Measurements from ENCODE around the gene PASD1. TPM values are rescaled to one million over a fixed set of nuclear protein-coding genes. Genes with fewer than 3 reads are reported as not detected.

Gene PASD1
- total RNA-seq, 1 donor, result not detected

- H2AFZ ChIP-seq (ENCODE audit: low read length), result no peak overlapping the region
- no peak for TF ChIP-seq CTCF (IDR thresholded peaks at IDR 0.05; ENCODE audit: extremely low read depth, low read depth, low read length)
- H3K4me1 ChIP-seq (ENCODE audit: insufficient read depth, low read length), result no peaks in the 10 kb centered on the region
- no peaks in the 10 kb centered on the region for H3K36me3 ChIP-seq (ENCODE audit: insufficient read depth, low read length)
- H3K4me3 ChIP-seq (ENCODE audit: insufficient read depth, low read length), result no peak overlapping the region
- H4K20me1 ChIP-seq (ENCODE audit: insufficient read depth, low read length), result no peaks in the 10 kb centered on the region
- no peaks in the 10 kb centered on the region for H3K79me2 ChIP-seq (ENCODE audit: insufficient read depth, low read length)
- H3K4me2 ChIP-seq (ENCODE audit: insufficient read depth, low read length), result no peak overlapping the region
- H3K27me3 ChIP-seq (ENCODE audit: insufficient read depth, low read length), result no peaks in the 10 kb centered on the region
- H3K9me3 ChIP-seq (ENCODE audit: low read depth, low read length), result no peaks in the 10 kb centered on the region
- peak; percentile 90 for DNase-seq (ENCODE audit: insufficient read length, low spot score, missing footprints)
- H3K27ac ChIP-seq (ENCODE audit: low read depth, low read length), result no peak overlapping the region
Measured at GRCh38 chrX:151697522-151697921, 134.0 kb downstream of the PASD1 start.

GRCh38 chrX:151698485-151698884 lies 135.0 kb downstream of the PASD1 start:
- H3K27ac ChIP-seq (ENCODE audit: low read depth, low read length), result no peak overlapping the region
- H3K36me3 ChIP-seq (ENCODE audit: insufficient read depth, low read length), result no peaks in the 10 kb centered on the region
- DNase-seq (ENCODE audit: insufficient read length, low spot score, missing footprints), result no peak
- H3K27me3 ChIP-seq (ENCODE audit: insufficient read depth, low read length), result no peaks in the 10 kb centered on the region
- H2AFZ ChIP-seq (ENCODE audit: low read length), result no peak overlapping the region
- H3K4me3 ChIP-seq (ENCODE audit: insufficient read depth, low read length), result no peak overlapping the region
- no peaks in the 10 kb centered on the region for H3K9me3 ChIP-seq (ENCODE audit: low read depth, low read length)
- no peaks in the 10 kb centered on the region for H3K4me1 ChIP-seq (ENCODE audit: insufficient read depth, low read length)
- no peak overlapping the region for H3K4me2 ChIP-seq (ENCODE audit: insufficient read depth, low read length)
- TF ChIP-seq CTCF (IDR thresholded peaks at IDR 0.05; ENCODE audit: extremely low read depth, low read depth, low read length), result no peak
- no peaks in the 10 kb centered on the region for H3K79me2 ChIP-seq (ENCODE audit: insufficient read depth, low read length)
- no peaks in the 10 kb centered on the region for H4K20me1 ChIP-seq (ENCODE audit: insufficient read depth, low read length)

DNA sequence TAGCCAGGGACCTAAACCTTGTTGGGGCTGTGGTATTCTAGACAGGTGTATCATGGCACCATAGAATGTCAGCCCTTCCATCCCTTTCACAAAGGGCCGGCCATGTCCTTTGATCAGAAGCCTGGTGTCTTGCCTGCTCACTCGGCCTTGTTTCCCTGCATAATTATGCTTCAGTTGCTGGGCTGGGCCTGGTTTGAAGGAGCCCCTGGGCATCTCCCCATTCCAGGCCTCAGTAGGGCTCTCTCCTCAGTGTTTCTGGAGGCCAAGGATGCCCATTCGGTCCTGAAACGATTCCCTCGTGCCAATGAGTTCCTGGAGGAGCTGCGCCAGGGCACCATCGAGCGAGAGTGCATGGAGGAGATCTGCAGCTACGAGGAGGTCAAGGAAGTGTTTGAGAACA lies 136.3 kb downstream of the PASD1 start:
- H3K4me2 ChIP-seq (ENCODE audit: insufficient read depth, low read length), result no peak overlapping the region
- no peaks in the 10 kb centered on the region for H3K4me1 ChIP-seq (ENCODE audit: insufficient read depth, low read length)
- H2AFZ ChIP-seq (ENCODE audit: low read length), result no peak overlapping the region
- no peak for TF ChIP-seq CTCF (IDR thresholded peaks at IDR 0.05; ENCODE audit: extremely low read depth, low read depth, low read length)
- H4K20me1 ChIP-seq (ENCODE audit: insufficient read depth, low read length), result no peaks in the 10 kb centered on the region
- no peak overlapping the region for H3K27ac ChIP-seq (ENCODE audit: low read depth, low read length)
- no peaks in the 10 kb centered on the region for H3K27me3 ChIP-seq (ENCODE audit: insufficient read depth, low read length)
- H3K9me3 ChIP-seq (ENCODE audit: low read depth, low read length), result no peaks in the 10 kb centered on the region
- no peak for DNase-seq (ENCODE audit: insufficient read length, low spot score, missing footprints)
- H3K4me3 ChIP-seq (ENCODE audit: insufficient read depth, low read length), result no peak overlapping the region
- H3K36me3 ChIP-seq (ENCODE audit: insufficient read depth, low read length), result no peaks in the 10 kb centered on the region
- H3K79me2 ChIP-seq (ENCODE audit: insufficient read depth, low read length), result no peaks in the 10 kb centered on the region

DNA sequence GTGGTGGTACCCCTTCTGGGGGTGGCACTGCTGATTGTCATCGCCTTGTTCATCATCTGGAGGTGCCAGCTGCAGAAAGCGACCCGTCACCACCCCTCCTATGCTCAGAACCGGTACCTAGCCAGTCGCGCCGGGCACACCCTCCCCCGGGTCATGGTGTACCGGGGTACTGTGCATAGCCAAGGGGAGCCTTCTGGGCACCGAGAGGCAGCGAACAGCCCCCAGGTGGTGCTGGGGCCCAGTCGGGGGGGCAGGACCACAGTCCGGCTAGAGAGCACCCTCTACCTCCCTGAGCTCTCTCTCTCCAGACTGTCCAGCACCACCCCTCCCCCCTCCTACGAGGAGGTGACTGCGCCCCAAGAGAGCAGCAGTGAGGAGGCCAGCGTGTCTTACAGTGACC lies 137.1 kb downstream of the PASD1 start:
- no peak for TF ChIP-seq CTCF (IDR thresholded peaks at IDR 0.05; ENCODE audit: extremely low read depth, low read depth, low read length)
- Histone ChIP-seq H3K79me2 (ENCODE audit: insufficient read depth, low read length) (no peaks in the 10 kb centered on the region), H3K36me3 (ENCODE audit: insufficient read depth, low read length) (no peaks in the 10 kb centered on the region), H3K9me3 (ENCODE audit: low read depth, low read length) (no peaks in the 10 kb centered on the region), H4K20me1 (ENCODE audit: insufficient read depth, low read length) (no peaks in the 10 kb centered on the region), H3K4me2 (ENCODE audit: insufficient read depth, low read length) (no peak overlapping the region), H2AFZ (ENCODE audit: low read length) (no peak overlapping the region), H3K27me3 (ENCODE audit: insufficient read depth, low read length) (no peaks in the 10 kb centered on the region), H3K4me3 (ENCODE audit: insufficient read depth, low read length) (no peak overlapping the region), H3K27ac (ENCODE audit: low read depth, low read length) (no peak overlapping the region), H3K4me1 (ENCODE audit: insufficient read depth, low read length) (no peaks in the 10 kb centered on the region)
- no peak for DNase-seq (ENCODE audit: insufficient read length, low spot score, missing footprints)
